GM10266 (cell line): ENCODE data around the gene FARS2.

Experiments used
- DNase-seq: peaks from one replicate; pipeline ENCODE4 v3.0.0; 2012; ENCODE audit errors: extremely low spot score
- TF ChIP-seq, protein P1 (sequence below): IDR thresholded peaks from 2 replicates; pipeline ENCODE4 v1.5.1; 2012; ENCODE audit warnings: mild to moderate bottlenecking, low read depth; ENCODE audit not compliant: control insufficient read depth, insufficient read depth; ENCODE audit errors: missing control alignments

Gene FARS2

GRCh38 chr6:5776706-5777390, 515.5 kb downstream of the FARS2 start:
- TF ChIP-seq, protein P1, sequence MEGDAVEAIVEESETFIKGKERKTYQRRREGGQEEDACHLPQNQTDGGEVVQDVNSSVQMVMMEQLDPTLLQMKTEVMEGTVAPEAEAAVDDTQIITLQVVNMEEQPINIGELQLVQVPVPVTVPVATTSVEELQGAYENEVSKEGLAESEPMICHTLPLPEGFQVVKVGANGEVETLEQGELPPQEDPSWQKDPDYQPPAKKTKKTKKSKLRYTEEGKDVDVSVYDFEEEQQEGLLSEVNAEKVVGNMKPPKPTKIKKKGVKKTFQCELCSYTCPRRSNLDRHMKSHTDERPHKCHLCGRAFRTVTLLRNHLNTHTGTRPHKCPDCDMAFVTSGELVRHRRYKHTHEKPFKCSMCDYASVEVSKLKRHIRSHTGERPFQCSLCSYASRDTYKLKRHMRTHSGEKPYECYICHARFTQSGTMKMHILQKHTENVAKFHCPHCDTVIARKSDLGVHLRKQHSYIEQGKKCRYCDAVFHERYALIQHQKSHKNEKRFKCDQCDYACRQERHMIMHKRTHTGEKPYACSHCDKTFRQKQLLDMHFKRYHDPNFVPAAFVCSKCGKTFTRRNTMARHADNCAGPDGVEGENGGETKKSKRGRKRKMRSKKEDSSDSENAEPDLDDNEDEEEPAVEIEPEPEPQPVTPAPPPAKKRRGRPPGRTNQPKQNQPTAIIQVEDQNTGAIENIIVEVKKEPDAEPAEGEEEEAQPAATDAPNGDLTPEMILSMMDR = no peak
- DNase-seq = no peak

DNA sequence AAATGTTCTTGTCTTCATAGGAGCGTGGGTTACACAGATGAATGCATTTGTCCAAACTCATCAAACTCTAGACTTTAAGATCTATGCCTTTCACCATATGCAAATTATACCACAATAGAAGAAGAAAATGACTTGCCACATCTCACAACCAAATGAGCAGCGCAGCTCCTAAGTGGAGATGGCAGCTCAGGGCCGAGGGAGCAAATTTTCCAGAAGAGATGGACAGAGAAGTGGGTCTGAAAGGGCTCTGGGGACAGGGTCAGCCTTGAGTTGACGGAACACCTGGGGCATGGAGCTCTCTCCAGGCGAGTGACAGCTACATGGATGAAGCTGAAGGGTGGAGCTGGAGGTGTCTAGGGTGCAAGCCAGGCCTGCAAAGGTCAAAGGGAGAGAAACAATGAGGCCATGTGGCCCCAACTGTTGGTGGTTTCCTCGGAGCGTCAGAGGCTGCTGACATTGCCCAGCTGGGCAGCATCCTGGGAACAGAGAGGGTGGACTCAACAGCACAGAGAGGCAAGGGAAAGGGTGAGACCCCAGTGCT, 517.1 kb downstream of the FARS2 start:
- no peak for DNase-seq
- TF ChIP-seq, protein P1 = no peak

- TF ChIP-seq, protein P1 = no peak
- DNase-seq = no peak
These were observed 517.6 kb downstream of the FARS2 start for GRCh38 chr6:5778906-5779305.

DNA sequence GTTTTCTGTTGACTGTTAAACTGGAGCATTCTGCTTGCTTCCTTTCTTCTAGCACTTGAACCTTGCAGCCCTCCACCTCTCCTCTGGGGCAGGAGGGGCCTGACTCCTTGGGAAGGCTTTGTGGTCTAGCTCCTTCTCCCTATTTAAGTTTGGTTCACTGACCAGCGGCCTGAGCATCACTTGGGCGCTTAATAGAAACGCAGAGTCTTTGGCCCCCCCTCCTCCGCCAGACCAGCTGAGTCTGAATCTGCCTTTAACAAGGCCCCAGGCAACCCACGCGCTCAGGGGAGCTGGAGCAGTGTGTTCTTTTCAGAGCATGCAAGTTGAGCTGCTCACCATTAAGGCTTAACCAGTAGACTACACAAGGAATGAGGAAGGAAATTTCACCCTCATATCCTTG, 519.7 kb downstream of the FARS2 start:
- DNase-seq = no peak
- TF ChIP-seq, protein P1 = no peak

DNA sequence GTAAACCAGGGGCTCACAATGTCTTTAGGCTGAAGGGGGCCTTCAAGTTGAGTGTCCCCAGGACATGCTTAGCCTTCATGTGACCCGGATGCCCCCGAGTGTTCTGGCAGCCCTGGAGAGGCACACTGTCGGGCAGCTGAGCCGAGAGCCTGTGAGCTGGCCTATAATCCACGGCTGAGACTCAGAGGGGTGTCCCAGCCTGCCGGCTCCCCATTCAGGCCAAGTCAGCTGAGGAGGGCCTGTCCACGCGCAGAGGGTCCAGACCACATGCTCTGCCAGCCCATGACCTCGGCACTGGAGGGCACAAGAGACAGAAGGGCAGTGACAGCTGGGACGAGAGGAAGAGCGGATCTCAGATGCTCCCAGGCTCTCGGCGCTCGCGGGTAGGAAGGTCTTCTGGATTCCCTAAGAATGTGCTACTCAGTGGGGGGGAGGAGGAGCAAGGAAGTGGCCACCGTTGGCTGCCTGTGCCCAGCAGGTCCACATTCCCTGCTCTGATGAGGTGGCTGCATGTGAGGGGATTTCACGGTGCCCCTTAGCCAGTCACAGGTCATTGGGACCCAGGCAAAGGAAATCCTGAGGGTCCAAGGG, 520.7 kb downstream of the FARS2 start:
- TF ChIP-seq, protein P1 = no peak
- no peak for DNase-seq

- no peak for DNase-seq
- TF ChIP-seq, protein P1 = no peak
These were observed 521.7 kb downstream of the FARS2 start for GRCh38 chr6:5782783-5783547.
